ENCODE data around the gene SNX30.

DNA sequence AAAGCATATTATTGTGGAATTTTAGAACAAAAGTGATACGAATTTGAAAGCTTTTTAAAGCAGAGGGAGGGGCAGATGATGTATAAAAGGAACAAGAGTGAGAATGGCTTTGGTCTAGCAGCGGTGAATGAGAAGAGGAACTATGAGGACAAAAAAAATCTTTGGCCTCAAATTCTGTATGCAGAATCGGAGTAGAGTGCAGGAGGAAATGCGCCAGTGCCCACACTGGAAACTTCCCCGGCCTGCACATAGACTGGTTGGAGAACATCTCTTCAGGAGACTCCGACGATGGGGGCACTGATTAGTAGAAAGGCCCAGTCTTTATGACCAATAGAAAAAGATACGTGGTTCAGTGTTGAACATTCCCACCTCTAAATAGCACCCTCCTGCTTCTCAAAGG is 88.8 kb downstream of the SNX30 start:
- TF ChIP-seq, protein P1, sequence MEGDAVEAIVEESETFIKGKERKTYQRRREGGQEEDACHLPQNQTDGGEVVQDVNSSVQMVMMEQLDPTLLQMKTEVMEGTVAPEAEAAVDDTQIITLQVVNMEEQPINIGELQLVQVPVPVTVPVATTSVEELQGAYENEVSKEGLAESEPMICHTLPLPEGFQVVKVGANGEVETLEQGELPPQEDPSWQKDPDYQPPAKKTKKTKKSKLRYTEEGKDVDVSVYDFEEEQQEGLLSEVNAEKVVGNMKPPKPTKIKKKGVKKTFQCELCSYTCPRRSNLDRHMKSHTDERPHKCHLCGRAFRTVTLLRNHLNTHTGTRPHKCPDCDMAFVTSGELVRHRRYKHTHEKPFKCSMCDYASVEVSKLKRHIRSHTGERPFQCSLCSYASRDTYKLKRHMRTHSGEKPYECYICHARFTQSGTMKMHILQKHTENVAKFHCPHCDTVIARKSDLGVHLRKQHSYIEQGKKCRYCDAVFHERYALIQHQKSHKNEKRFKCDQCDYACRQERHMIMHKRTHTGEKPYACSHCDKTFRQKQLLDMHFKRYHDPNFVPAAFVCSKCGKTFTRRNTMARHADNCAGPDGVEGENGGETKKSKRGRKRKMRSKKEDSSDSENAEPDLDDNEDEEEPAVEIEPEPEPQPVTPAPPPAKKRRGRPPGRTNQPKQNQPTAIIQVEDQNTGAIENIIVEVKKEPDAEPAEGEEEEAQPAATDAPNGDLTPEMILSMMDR (IDR thresholded peaks at IDR 0.05): no peak
- TF ChIP-seq POLR2A (IDR thresholded peaks at IDR 0.05): no peak
- no peak for TF ChIP-seq EP300 (IDR thresholded peaks at IDR 0.05)
